GM06990 (cell line): Measurements from ENCODE around the gene EPHA6.

Experiments used
- DNase-seq: peaks from one replicate; pipeline ENCODE4 v3.0.0-alpha.2; 2011; ENCODE audit not compliant: insufficient read length; ENCODE audit errors: extremely low read depth
- H3K27me3 ChIP-seq: replicated peaks from 2 replicates; pipeline ENCODE4 v1.6.0; 2011; ENCODE audit warnings: low read length; ENCODE audit not compliant: control insufficient read depth, insufficient read depth
- H3K36me3 ChIP-seq: 2 replicates; pipeline ENCODE4 v1.5.1; 2011; ENCODE audit warnings: low read length; ENCODE audit not compliant: control insufficient read depth, insufficient read depth
- H3K4me3 ChIP-seq: replicated peaks from 2 replicates; pipeline ENCODE4 v1.5.1; 2011; ENCODE audit warnings: low read depth, mild to moderate bottlenecking, control low read depth, low read length
- TF ChIP-seq, protein P1 (sequence below): IDR thresholded peaks from 2 replicates; pipeline ENCODE4 v1.5.1; 2011; ENCODE audit warnings: low read length, control low read depth, mild to moderate bottlenecking, inconsistent platforms; ENCODE audit not compliant: insufficient read depth, poor library complexity, severe bottlenecking

Gene EPHA6

DNA sequence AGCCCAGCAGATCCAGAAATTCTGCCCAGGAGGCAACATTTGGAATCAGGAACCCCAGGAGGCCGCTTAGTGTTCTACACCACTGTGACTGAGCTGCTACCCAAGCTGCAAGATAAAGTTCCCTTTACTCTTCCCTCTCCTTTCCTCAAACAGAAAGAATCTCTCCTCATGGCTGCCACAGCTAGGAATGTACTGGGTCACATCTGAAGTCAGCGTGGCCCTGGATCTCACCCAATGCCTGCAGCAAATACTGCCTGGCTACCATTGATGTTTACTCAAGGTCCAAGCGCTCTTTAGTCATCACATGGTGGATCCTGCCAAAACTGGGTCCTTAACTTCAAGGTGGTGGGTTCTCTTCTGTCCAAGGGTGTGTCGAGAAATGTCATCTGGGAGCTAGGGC, 382.7 kb downstream of the EPHA6 start:
- no peak for DNase-seq
- TF ChIP-seq, protein P1, sequence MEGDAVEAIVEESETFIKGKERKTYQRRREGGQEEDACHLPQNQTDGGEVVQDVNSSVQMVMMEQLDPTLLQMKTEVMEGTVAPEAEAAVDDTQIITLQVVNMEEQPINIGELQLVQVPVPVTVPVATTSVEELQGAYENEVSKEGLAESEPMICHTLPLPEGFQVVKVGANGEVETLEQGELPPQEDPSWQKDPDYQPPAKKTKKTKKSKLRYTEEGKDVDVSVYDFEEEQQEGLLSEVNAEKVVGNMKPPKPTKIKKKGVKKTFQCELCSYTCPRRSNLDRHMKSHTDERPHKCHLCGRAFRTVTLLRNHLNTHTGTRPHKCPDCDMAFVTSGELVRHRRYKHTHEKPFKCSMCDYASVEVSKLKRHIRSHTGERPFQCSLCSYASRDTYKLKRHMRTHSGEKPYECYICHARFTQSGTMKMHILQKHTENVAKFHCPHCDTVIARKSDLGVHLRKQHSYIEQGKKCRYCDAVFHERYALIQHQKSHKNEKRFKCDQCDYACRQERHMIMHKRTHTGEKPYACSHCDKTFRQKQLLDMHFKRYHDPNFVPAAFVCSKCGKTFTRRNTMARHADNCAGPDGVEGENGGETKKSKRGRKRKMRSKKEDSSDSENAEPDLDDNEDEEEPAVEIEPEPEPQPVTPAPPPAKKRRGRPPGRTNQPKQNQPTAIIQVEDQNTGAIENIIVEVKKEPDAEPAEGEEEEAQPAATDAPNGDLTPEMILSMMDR, result no peak
- Histone ChIP-seq H3K36me3 (no peaks in the 10 kb centered on the region), H3K4me3 (no peak overlapping the region), H3K27me3 (no peaks in the 10 kb centered on the region)

DNA sequence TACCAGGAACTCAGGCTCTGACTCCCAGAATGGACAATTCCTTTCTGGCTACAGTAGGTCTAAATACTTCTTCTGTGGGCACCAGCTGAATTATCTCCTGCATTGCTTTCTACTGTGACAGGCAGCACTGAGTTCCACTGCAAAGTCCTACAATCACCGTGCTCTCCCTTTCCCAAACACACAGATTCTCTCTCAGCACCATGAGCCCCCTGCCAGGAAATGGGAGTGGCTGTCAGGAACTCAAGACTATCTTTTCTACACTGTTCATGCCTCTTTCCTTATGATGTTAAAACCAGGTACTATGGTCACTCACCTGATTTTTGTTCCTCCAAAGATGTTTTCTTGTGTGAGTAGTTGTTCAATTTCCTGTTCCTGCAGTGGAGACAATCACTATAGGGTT, 383.4 kb downstream of the EPHA6 start:
- Histone ChIP-seq H3K4me3 (no peak overlapping the region), H3K27me3 (no peaks in the 10 kb centered on the region), H3K36me3 (no peaks in the 10 kb centered on the region)
- TF ChIP-seq, protein P1, result no peak
- DNase-seq, result no peak

DNA sequence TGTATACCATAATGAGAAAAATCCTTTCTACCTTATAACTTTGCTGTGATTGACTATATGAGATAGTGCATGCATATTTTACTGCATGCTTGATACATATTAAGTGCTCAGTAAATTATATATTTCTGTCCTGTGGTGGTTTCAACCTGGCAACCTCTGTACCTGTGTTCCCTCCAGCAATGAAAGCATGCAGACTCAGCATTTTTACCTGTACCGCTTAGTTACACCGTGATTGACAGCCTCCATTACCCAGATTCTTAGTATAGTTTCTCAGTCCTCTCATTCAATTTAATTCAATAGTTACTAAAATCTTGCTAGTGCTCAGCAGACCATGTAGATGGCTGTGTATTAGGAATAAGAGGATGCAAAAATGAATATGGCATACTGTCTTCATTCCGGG, 386.0 kb downstream of the EPHA6 start:
- H3K36me3 ChIP-seq, result no peaks in the 10 kb centered on the region
- TF ChIP-seq, protein P1, result no peak
- DNase-seq, result no peak
- H3K4me3 ChIP-seq, result no peak overlapping the region
- no peaks in the 10 kb centered on the region for H3K27me3 ChIP-seq

DNA sequence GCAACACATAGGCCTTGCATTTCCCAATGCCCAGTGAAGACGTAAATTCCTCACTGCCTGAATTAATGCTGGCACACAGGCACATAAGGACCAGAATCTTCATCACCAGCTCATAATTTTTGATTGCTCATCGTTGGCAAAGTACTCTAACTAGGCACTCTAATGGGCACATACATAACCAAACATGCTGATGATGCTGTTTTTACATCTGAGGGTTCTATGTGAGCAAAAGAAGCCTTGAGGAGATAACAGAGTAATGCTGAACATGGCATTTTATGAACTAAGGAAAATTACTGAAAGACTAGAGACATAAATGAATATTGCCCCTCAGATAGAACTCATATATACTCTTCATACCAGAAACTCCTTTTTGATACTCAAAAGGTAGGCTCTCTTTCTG, 387.4 kb downstream of the EPHA6 start:
- TF ChIP-seq, protein P1, result no peak
- Histone ChIP-seq H3K4me3 (no peak overlapping the region), H3K36me3 (no peaks in the 10 kb centered on the region), H3K27me3 (no peaks in the 10 kb centered on the region)
- DNase-seq, result no peak

DNA sequence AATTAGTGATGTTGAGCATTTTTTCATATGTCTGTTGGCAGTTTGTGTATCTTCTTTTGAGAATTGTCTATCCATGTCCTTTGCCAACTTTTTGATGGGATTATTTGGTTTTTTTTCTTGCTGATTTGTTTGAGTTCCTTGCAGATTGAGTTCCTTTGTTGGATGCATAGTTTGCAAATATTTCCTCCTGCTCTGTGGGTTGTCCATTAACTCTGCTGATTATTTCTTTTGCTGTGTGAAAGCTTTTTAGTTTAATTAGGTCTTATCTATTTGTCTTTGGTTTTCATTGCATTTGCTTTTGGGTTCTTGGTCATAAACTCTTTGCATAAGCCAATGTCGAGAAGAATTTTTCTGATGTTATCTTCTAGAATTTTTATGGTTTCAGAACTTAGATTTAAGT, 414.6 kb downstream of the EPHA6 start:
- TF ChIP-seq, protein P1, result no peak
- no peak overlapping the region for H3K4me3 ChIP-seq
- no peak for DNase-seq
- H3K36me3 ChIP-seq, result no peaks in the 10 kb centered on the region
- H3K27me3 ChIP-seq, result no peaks in the 10 kb centered on the region

GRCh38 chr3:97230486-97230885, 416.1 kb downstream of the EPHA6 start:
- no peak for DNase-seq
- Histone ChIP-seq H3K4me3 (no peak overlapping the region), H3K36me3 (no peaks in the 10 kb centered on the region), H3K27me3 (no peaks in the 10 kb centered on the region)
- TF ChIP-seq, protein P1, result no peak
